ENCODE results near the gene AOX1. TPM values are rescaled to one million over a fixed set of nuclear protein-coding genes. Genes with fewer than 3 reads are reported as not detected.
A peak's percentile ranks its signal among the peaks of the same experiment; 100 is the strongest.

The AOX1 gene
- total and polyA plus RNA-seq, 9 of the 15 experiments (the other 6 are each of a cell fraction or from before 2014, with no cell fraction given), result 0.10 to 0.55 (median 0.20) TPM; not detected in 6

DNA sequence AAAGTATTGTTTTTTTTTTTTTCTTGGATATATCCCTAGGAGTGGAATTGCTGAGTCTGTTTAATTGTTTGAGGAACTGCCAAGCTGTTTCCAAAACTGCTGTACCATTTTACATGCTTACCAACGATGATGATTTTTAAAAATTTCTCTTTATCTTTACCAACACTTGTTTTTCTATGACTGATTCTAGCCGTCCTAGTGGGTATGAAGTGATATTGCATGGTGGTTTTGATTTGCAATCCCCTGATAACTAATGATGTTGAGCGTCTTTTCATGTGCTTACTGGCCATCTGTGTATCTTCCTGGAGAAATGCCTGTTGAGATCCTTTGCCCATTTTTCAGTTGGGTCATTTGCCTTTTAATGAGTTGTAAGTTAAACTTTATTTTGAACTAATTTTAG, 8.8 kb upstream of the AOX1 start:
- no peak overlapping the region for H3K4me3 ChIP-seq
- H3K4me1 ChIP-seq (replicated peaks in 1 of 2; ENCODE audit: control insufficient read depth in 2 of 2, insufficient read depth in 2 of 2, low read length in 2 of 2), result no peaks in the 10 kb centered on the region
- ChIA-PET POLR2A (no interaction called here), CTCF (ENCODE audit: low intra/inter-chr PET ratio) (interaction anchor here (0.7 kb wide), 1 partner anchor 151 kb away, joined by 4 read pairs; no protein-coding TSS in a partner anchor)
- WGBS (ENCODE audit: insufficient coverage, low coverage, missing lambda C conversion rate), result 25% methylated on average over 3 of the region's 3 CpGs
- no peaks in the 10 kb centered on the region for H3K79me2 ChIP-seq (ENCODE audit: control insufficient read depth, insufficient read depth, low read length)
- intact Hi-C loops (cut with micrococcal nuclease) (loop anchor here (2.0 kb wide), 1 partner anchor 126 kb away; no protein-coding TSS in a partner anchor), in situ Hi-C loops (cut with MboI) (no loop called here)
- no peak overlapping the region for H2AFZ ChIP-seq (ENCODE audit: low read depth, low read length)
- FAIRE-seq (no peak), DNase-seq (ENCODE audit: extremely low read depth in 1 of 4, low spot score in 3 of 4) (no peak), ATAC-seq (no peak)
- H4K20me1 ChIP-seq (replicated peaks; ENCODE audit: control insufficient read depth, insufficient read depth, low read length), result no peaks in the 10 kb centered on the region
- H3K4me2 ChIP-seq (ENCODE audit: insufficient read depth, low read length), result no peak overlapping the region
- H3K9ac ChIP-seq (ENCODE audit: insufficient read depth in 1 of 2, low read depth in 2 of 2, low read length in 2 of 2), result no peak overlapping the region
- H3K27me3 ChIP-seq (ENCODE audit: control insufficient read depth in 2 of 2, insufficient read depth in 2 of 2, low read length in 2 of 2), result no peaks in the 10 kb centered on the region
- H3K27ac ChIP-seq (ENCODE audit: extremely low read depth, low read depth, low read length), result no peak overlapping the region
- TF ChIP-seq ZNF586 (CRISPR knock-in tag; conservative IDR thresholded peaks at IDR 0.05) (no peak), FOXA1 (IDR thresholded peaks at IDR 0.05; ENCODE audit: borderline replicate concordance) (no peak), ZNF316 (IDR thresholded peaks at IDR 0.05) (peak; percentile 36; the same call in 1 of the 2 replicates)
- no peaks in the 10 kb centered on the region for H3K9me3 ChIP-seq (replicated peaks; ENCODE audit: control insufficient read depth, insufficient read depth, low read depth, low read length)
- peaks cover 5% of the 10 kb centered on the region; the same call in 1 of the 3 replicates for H3K36me3 ChIP-seq (ENCODE audit: control insufficient read depth, insufficient read depth, low read length)
- H3K9me1 ChIP-seq (ENCODE audit: control insufficient read depth, insufficient read depth, low read length), result no peaks in the 10 kb centered on the region
- BruUV-seq (replicated peaks), result no TSS peak

GRCh38 chr2:200578778-200579177, 7.0 kb upstream of the AOX1 start:
- Histone ChIP-seq H3K4me1 (replicated peaks in 1 of 2; ENCODE audit: control insufficient read depth in 2 of 2, insufficient read depth in 2 of 2, low read length in 2 of 2) (no peaks in the 10 kb centered on the region), H3K27me3 (ENCODE audit: control insufficient read depth in 2 of 2, insufficient read depth in 2 of 2, low read length in 2 of 2) (no peaks in the 10 kb centered on the region), H3K9ac (ENCODE audit: insufficient read depth in 1 of 2, low read depth in 2 of 2, low read length in 2 of 2) (no peak overlapping the region), H3K79me2 (ENCODE audit: control insufficient read depth, insufficient read depth, low read length) (no peaks in the 10 kb centered on the region), H3K27ac (ENCODE audit: extremely low read depth, low read depth, low read length) (no peak overlapping the region), H3K9me1 (ENCODE audit: control insufficient read depth, insufficient read depth, low read length) (no peaks in the 10 kb centered on the region), H3K4me3 (no peak overlapping the region), H4K20me1 (replicated peaks; ENCODE audit: control insufficient read depth, insufficient read depth, low read length) (no peaks in the 10 kb centered on the region), H3K36me3 (ENCODE audit: control insufficient read depth, insufficient read depth, low read length) (peaks cover 5% of the 10 kb centered on the region; the same call in 1 of the 3 replicates), H2AFZ (ENCODE audit: low read depth, low read length) (no peak overlapping the region), H3K4me2 (ENCODE audit: insufficient read depth, low read length) (no peak overlapping the region), H3K9me3 (replicated peaks; ENCODE audit: control insufficient read depth, insufficient read depth, low read depth, low read length) (no peaks in the 10 kb centered on the region)
- peak in 1 of 4 experiments; percentile 4 for DNase-seq (ENCODE audit: extremely low read depth in 1 of 4, low spot score in 3 of 4)
- no peak for FAIRE-seq
- intact Hi-C loops (cut with micrococcal nuclease) (no loop called here), in situ Hi-C loops (cut with MboI) (no loop called here)
- BruUV-seq (replicated peaks), result no TSS peak
- POLR2A ChIA-PET, result no interaction called here
- CTCF ChIA-PET (ENCODE audit: low intra/inter-chr PET ratio), result no interaction called here
- 60% methylated on average over 1 of the region's 1 CpG for WGBS (ENCODE audit: insufficient coverage, low coverage, missing lambda C conversion rate)
- 0 out of 3 replicates have a peak, but pooled peaks have one; percentile 49 for ATAC-seq
- no peak for TF ChIP-seq SP1 (CRISPR knock-in tag; IDR thresholded peaks at IDR 0.05)
- TF ChIP-seq SLC30A9 (CRISPR knock-in tag; IDR thresholded peaks at IDR 0.05), result no peak
- no peak for TF ChIP-seq SMC3 (conservative IDR thresholded peaks at IDR 0.05; ENCODE audit: insufficient read depth, low read depth, low read length)
- no peak for TF ChIP-seq PML (IDR thresholded peaks at IDR 0.05; ENCODE audit: low read length)
- TF ChIP-seq ZNF253 (CRISPR knock-in tag; conservative IDR thresholded peaks at IDR 0.05), result no peak
- peak in 2 of 3 experiments; percentile 4 to 34; a peak in 1 of 6 replicates for TF ChIP-seq CTCF (IDR thresholded peaks at IDR 0.05 in 2 of 3, conservative IDR thresholded peaks at IDR 0.05 in 1 of 3; ENCODE audit: insufficient read depth in 2 of 3, low read depth in 1 of 3, low read length in 3 of 3)
- TF ChIP-seq SMARCB1 (IDR thresholded peaks at IDR 0.05; ENCODE audit: insufficient read length, low read depth), result no peak
- no peak for TF ChIP-seq ZMIZ1 (IDR thresholded peaks at IDR 0.05; ENCODE audit: low read depth in 2 of 2, low read length in 2 of 2)

All from K562 (cell line).